DMS 273 (cell line): ENCODE measurements around the gene OLFML1.

Source experiments
- DNase-seq: peaks from one replicate; lab custom pipeline; 2025; ENCODE audit not compliant: unreplicated experiment; lab: John Stamatoyannopoulos, UW

The OLFML1 gene

DNA sequence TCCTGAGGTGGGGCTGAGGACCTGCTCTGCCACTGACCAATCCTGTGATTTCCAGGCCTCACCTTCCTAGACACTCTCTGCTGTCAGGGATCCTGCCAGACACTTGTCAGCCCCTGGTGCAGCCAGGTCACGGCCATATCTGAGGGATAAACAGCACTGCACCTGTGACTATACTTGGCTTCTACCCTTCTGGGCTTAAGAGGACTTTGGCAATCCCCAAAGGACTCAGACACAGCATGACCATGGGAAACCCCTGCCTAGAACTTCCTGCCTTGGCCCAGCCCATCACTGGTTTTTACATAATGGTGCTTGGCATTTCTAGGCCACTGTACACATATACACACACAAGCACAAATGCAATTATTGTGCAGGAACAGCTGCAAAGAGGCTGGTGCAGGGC, 11.6 kb upstream of the OLFML1 start:
- DNase-seq: no peak

DNA sequence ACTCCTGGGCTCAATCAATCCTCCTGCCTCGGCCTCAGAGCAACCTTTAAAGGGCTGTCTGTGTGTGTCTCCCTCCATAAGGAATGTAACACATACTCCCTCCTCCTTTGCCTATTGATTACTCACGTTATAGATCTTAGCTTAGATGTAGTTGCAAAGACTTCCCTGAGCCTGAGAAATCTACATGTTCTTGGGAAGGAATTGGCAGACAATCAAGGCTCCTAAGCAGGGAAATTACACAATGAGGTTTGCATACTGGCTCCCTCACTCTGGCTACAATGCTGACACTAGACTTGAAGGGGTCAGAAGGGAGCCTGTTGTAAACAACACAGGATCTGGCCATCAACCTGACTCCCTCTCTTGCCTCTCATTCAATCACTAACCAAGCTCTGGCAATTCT, 5.2 kb upstream of the OLFML1 start:
- no peak for DNase-seq

DNA sequence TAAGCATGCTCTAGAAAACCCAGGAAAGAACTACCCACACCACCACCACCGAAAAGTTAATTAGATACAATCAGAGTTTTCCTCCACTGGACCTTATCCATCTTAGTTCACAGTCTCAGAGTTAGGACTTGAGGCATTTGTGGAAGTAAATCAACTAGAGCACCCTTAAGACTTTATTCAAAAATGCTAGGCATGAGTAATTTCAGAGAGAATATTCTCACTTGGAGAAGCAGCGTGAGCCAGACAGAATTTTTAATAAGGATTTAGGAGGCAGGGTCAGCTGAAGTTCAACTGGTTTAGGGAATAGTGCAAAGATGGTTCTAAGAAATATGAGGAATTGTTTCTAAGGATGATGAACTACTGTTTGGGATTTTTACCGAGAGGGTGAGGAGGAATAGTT, 1.2 kb upstream of the OLFML1 start:
- no peak for DNase-seq

DNA sequence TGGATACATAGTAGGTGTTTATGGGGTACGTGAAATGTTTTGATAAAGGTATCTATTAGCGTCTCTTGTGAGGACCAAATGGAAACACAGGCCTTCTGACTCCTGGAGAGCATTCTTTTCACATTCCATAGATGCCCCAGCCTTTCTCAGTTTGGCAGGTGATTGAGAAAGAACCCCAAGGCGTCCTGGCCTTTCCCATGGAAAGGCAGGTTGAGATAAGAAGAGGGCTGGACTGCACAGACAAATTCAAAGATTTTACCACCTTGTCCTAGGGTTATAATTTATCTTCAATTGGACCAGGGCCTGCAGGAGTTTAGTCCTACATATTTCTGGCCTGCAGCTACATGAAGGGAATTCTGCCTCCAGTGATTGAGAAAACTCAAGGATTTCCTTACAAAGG, 661 bp upstream of the OLFML1 start:
- no peak for DNase-seq

DNA sequence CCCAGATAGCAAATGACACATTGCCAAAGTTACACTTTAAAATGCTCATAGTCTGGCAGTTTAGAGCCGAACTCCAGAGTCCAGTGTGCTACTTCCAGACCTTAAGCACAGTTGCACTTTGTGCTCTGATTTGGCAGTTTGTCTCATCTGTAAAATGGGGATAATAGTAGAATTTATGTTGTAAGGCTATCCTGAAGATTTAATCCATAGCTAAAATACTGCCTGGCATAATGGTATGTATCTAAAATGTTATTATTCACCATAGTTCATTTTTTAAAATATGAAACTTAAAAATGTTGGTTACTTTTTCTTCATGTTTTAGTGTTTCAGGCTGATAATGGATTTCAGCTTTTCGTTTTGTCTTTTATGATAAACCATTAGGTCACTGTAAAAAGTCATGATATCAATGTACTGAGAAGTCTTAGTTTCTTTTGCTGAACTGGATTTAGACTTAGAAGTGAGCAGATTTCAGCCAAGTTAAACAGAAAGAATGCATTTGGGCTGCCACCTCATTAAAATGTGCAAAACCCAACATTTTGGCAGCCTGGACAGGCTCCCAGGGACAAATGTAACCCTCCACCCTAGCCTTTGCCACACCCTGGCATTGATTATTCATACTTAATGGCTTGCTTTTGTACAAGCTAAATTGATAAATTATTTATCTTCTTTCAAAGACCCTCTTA, 933 bp downstream of the OLFML1 start:
- no peak for DNase-seq

DNA sequence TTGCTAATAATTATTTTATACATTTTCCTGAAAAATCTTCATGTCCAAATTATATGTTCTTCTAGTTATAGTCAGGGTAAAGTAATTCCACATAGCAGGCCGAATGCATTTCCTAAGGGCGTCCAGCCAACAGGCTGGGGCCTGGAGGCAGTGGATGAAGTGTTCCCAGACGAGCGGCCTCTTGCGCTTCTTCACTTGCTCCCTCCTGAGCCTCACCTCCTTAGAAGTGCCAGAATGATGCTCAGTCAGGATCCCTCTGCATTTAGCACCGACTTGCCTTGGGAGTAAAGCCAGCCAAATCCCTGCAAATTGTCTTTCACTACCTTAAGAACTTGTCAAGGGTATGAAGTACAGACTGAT, 1.5 kb downstream of the OLFML1 start:
- no peak for DNase-seq

DNA sequence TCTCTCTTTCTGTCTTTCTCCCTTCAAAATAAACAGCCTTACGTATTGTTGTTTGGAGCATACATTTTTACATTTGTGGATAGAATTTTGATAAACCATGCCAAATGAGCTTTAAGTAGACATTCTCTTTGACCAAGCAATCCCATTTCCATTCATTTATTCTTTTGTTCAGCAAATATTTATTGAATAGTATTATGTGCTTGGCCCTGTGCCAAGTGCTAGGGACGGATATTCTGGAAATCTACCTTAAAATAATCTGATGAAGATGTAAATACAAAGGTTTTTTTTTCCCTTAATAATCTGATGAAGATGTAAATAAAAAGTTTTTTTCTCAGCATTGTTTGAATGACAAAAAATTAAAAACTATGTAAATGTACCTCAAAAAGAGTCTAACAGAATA, 2.1 kb downstream of the OLFML1 start:
- no peak for DNase-seq

DNA sequence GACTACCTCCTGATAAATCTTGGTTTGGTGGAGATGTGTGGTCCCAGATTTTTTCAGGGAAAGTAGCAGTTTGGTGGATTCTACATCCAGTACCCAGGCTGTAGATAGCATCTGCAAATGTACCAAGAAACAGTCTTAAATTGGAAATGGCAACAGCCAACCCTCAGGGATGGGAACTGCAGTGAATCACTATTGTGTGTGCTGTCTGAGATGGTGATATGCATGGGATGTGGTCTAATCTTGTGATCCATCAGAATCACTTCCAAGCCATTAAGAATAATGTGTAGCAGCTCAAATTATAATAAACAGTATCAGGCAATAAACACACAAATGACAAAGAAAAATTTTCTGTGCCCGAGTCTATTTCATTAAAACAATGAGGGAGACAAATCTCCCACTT, 3.4 kb downstream of the OLFML1 start:
- no peak for DNase-seq

DNA sequence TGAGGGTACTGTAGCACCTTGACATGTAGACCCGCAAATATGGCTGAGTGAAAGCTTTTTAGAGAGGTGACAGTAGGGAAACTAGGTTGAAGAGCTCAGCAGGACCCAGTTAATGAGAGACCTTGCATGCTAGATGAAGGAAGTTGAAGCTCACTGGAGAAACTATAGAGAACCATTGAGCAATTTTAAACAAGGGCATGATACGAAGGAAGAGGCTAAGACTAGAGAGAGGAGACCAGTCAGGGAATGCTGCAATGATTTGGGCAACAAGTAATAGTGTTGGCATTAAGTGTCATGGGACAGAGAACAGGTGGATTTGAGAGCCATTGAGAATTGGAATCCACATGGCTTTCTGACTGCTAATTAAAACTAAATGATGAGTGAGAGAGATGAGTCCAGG, 4.1 kb downstream of the OLFML1 start:
- DNase-seq: no peak

DNA sequence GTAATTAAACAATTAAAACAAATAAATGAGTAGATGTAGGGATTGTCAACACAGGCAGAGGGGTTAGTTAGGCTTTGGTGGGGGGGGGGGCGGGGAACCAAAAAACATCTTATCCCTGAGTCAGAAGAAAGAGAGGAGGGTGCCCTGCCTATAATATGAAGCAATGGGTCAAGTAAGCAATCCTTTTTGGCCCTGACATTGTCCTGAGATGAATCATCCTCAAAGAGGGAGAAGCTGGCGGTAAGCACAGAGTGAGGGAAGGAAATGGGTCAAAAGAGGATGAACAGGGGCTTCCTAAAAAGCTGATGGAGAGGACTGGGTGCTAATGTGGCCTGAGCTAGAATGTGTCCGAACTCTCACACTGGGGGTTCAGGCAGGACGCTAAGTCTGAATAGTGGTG, 4.7 kb downstream of the OLFML1 start:
- DNase-seq: no peak

DNA sequence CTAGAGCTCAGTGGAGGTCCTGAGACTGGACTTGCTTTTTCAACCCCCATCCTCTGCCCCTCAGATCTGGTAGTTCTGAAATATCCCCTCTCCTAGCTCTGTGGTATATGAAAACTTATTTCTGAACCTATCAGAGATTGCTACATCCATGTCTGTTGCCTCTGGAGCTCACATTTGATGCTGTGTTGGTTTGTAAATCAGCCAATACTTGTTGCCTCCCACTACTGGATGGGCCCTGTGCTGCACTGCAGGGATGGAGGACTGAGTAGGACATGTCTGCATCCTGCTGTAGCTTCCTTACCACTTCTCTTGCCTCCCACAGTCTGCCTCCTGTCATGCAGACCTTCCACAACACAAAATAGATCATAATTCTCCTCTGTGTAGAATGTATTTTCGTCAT, 5.2 kb downstream of the OLFML1 start:
- DNase-seq: no peak

DNA sequence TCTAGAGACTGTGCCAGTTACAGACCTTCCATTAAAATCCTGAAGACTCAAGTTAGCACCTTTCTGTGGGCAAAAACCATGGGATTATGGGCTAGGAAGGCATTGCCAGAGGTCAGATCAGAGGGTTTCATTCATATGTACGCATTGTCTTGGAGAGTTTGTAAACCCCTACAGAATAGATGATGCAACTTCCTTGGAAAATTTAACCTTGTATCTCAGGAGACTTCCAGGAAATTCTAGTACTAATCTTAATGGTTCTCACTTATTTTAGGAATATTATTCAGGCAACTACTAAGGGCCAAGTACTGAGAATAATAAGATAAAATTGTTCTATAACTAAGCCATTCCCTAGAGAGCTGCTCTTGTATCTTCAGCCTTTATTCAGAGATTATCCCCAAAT, 6.9 kb downstream of the OLFML1 start:
- no peak for DNase-seq

DNA sequence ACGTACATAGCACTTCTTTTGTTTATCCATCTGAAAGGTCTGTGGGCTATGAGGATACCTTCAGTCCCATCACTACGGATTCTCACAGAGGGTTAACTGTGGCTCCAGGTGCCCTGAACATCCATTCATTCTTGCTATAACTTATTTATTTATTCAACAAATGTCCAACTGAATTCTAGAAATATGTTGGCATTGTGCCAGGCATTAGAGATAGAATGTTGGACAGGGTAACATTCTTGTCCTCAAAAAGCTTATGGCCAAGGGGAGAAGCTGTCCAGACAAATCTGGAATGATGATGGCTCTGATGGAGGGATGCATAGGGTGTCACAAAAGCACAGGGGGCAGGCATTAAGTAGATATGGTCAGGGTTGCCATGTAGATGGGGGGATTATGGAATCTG, 8.4 kb downstream of the OLFML1 start:
- no peak for DNase-seq

DNA sequence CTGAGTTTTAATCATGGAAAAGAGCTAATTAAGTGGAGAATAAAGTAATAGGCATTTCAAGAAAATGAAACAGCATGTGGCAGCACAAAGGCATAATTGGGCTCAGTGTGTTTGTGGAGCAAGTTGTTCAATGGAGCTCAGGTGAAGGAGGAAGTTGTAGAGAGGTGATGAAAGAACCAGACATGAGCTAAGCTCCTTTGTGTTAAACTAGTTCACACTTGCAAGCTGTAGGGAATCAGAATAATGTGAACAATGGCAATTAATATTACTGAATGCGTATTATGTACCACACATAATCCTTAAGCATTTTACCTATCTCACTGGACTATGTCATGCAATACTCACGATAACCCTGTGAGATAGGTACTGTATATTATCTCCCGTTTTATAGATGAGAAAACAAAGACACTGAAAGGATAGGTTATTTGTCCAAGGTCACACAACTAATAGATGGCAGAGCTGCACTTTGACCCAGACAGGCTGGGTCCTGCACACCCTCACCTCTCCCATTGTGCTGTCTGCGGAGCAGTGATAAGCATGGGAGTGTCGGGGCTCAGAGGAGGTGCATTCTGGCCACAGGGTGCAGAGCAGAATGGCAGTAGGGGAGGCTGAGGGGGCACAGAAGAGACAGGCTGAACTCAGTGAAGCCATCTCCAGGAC, 8.9 kb downstream of the OLFML1 start:
- no peak for DNase-seq

DNA sequence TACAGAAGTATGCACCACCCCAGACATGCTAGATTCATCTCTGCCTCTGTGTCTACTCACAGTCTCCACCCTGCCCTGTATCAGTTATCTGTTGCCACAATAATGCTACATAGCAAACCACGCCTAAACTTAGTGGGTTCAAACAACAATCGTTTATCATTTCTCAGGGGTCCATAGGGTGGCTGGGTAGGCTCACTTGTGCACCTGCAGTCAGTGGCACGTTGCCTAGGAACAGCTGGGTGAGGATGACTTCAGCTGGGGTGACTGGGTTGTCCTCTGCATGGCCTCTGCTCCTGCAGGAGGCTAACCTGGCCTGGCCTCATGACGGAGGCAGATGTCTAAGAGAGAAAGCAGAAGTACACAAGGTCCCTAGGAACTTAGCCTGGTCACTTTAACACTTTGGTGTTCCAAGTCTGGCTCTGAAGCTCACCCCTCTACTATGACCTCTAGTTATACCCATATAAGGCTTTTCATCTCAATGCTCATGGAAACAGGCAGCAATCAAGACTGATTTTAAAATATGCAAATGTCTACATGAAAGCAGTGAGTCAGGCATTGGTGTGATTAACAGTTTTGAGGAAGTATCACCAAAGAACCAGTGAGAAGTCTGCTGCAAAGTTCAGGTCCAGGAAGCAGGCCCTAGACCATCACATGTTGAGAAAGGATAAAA, 10.7 kb downstream of the OLFML1 start:
- DNase-seq: no peak

DNA sequence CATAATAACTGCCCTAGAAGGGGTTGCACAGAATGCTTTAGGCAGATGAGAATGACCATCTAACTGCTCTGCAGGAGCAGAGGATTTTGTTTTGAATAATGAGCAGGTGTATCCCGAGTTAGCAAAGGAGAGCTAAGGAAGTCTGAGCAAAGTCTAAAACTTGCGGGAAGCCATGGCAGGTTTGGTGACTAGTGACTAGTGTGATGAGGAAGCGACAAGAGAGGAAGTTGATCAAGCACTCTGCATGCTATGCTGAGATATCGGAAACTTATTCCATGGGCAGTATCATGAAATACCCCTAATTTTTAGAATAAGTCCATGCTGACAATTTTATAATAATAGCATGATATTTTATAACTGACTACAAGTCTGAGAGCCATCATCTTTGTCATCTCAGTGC, 12.9 kb downstream of the OLFML1 start:
- no peak for DNase-seq

DNA sequence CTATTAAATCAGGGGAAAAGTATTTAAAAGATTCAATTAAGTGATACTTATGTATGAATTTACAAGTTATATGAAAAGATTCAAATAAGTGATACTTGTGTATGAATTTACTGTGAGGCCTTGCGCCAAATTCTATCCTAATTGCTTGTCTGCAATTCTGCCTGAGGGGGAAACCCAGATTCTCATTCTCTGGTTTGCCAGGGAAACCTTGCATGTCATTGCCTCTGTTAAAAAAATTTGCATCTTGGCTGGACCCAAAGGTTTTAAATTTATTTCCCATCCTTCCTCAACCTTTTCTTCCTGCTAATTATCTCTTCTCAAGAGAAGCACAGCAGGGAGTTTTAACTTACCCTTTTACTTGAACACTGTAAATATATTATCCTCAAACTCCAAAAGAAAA, 13.8 kb downstream of the OLFML1 start:
- no peak for DNase-seq

DNA sequence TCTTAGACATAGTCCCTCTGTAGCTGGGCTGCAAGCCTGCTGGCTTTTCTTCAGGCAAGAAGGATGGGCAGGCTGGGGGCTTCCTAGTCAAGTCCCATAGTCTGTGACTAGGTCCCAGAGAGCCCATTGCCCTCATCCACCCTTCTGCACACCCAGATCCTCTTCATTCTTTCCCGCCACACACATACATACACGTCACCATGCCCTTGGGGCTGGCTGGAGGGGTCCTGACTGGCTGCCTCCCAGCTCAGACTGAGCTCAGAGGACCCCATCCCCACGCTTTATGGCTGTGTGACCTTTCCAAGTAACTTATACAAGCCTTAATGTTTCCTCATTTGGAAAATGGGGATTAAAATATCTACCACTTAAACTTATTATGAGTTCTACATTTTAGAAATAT, 14.9 kb downstream of the OLFML1 start:
- DNase-seq: no peak

DNA sequence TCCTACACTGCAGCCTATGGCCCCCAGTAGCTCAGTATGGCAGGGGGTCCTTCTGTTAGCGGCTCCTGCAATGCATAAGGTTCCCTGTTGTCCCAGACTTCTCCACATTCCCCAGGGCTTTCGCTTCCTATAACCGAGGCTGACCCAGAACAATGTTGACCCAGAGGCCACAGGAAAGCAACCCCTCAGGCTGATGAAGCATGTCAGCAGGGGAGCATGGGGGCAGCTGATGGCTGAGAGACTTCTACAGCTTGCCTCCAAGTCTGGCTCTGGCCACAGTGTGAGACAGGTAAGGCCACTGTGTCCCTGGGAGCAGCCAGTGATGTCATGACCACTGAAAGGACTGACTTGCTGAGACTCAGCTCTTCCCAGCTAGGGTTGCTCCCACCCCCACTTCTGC, 15.9 kb downstream of the OLFML1 start:
- no peak for DNase-seq

DNA sequence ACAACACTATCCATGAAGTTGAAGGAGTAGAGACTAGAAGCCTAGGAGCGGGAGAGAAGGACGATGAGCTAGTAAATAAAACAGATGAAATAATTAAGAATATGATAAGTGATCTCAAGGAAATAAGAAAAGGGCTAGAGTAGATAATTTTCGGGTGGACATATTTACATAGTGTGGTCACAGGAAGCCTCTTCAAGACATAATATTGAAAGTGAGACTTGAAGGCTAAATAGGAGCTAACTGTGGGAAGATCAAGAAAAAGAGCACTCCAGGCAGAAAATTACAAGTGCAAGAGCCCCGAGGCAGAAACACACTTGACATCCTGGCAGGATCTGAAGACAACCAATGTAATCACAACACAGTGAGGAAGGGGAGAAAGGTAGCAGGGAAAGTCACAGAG, 16.6 kb downstream of the OLFML1 start:
- no peak for DNase-seq

DNA sequence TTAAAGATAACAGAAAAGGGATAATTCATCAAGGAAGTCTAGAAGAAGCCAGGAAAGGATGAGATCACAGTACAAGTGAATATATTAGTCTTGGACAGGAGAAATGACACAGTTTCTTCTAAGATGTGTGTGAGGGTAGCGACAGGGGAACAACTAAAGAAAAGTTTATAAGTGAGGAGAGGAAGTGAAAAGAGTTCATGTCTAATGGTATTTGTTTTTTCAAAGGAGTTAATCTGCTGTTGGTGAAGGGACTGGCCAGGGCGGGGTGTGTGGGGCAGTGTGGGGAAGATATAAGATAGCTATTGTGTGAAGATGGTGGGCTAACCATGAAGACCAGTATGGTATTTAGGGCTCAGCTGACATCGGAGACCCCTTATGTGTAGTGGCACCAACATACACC, 20.9 kb downstream of the OLFML1 start:
- no peak for DNase-seq

DNA sequence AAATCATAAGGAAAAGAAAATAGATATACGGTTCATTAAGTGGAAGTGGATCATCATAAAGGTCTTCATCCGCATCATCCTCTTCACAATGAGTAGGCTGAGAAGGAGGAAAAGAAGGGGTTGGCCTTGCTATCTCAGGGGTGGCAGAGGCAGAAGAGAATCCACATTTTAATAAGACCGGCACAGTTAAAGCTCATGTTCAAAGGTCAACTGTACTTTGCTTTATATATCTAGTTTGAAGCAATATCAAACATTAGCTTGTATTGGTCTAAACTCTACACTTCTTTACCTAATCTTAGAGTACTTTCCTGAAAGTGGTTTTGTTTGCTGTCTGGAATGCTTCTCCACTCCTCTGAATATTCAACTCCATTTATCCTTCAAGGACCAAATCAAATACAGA, 22.8 kb downstream of the OLFML1 start:
- DNase-seq: no peak

DNA sequence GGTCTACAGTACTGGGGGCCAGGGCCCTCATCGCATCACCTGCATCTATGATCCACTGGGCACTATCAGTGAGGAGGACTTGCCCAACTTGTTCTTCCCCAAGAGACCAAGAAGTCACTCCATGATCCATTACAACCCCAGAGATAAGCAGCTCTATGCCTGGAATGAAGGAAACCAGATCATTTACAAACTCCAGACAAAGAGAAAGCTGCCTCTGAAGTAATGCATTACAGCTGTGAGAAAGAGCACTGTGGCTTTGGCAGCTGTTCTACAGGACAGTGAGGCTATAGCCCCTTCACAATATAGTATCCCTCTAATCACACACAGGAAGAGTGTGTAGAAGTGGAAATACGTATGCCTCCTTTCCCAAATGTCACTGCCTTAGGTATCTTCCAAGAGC, 24.7 kb downstream of the OLFML1 start:
- DNase-seq: no peak
